Stimulated activated naive B cell treated with anti-CD40 and anti-IgM and Interleukin-4, amounts not matched to agents 10 μg/mL and 1 μg/mL and 100 μg/mL, for 72 hours (primary cell): ENCODE data around the gene EIF5A.
A peak's percentile ranks its signal among the peaks of the same experiment; 100 is the strongest.

Experiments used
- ATAC-seq, 2 donors: fragments of 150-1000 bp; cut with Tn5 transposase; replicated peaks; 2 replicates each; pipeline ENCODE4 v1.10.0; 2021; ENCODE audit warnings: moderate library complexity in 1 of 2
- DNase-seq: peaks from one replicate; pipeline ENCODE4 v3.0.0; 2021
- H3K27ac Mint-ChIP-seq: one replicate; pipeline ENCODE4 v1.8.0; 2022; ENCODE audit warnings: mild to moderate bottlenecking, mixed read lengths
- H3K27me3 Mint-ChIP-seq, 2 donors: one replicate each; pipeline ENCODE4 v1.8.0; 2022; ENCODE audit warnings: mixed read lengths in 2 of 2
- H3K36me3 Mint-ChIP-seq, 2 donors: one replicate each; pipeline ENCODE4 v1.8.0; 2022; ENCODE audit warnings: mixed read lengths in 2 of 2, mild to moderate bottlenecking in 1 of 2
- H3K4me1 Mint-ChIP-seq, 2 donors: one replicate each; pipeline ENCODE4 v1.8.0; 2022; ENCODE audit warnings: mixed read lengths in 2 of 2, mild to moderate bottlenecking in 1 of 2
- H3K4me3 Mint-ChIP-seq, 2 donors: one replicate each; pipeline ENCODE4 v1.8.0; 2022; ENCODE audit warnings: mild to moderate bottlenecking in 2 of 2, mixed read lengths in 2 of 2, moderate library complexity in 1 of 2
- H3K9me3 Mint-ChIP-seq, 2 donors: one replicate each; pipeline ENCODE4 v1.8.0; 2022; ENCODE audit warnings: mixed read lengths in 2 of 2, mild to moderate bottlenecking in 1 of 2

Gene EIF5A

GRCh38 chr17:7281074-7281952 lies 26.1 kb upstream of the EIF5A start, which contains the start of gene SLC2A4:
Gene SLC2A4, plus strand, starts transcription at chr17:7281718. Its CDS starts 217 bp downstream, at chr17:7281935.
- peak within 1 kb of the TSS; percentile 89 for H3K27ac Mint-ChIP-seq
- no peaks in the 10 kb centered on the region for H3K9me3 Mint-ChIP-seq
- H3K36me3 Mint-ChIP-seq, result no peaks in the 10 kb centered on the region
- H3K4me3 Mint-ChIP-seq, result peak within 1 kb of the TSS; percentile 83 to 88
- ATAC-seq, result peak; percentile 77 to 86
- peak; percentile 79 for DNase-seq
- H3K27me3 Mint-ChIP-seq, result peaks cover 34 to 41% of the 10 kb centered on the region in 2 donors
- peaks cover 25 to 30% of the 10 kb centered on the region in 2 donors for H3K4me1 Mint-ChIP-seq

- Mint-ChIP-seq H3K36me3 (no peaks in the 10 kb centered on the region), H3K4me1 (peaks cover 25 to 30% of the 10 kb centered on the region in 2 donors), H3K27me3 (peaks cover 41 to 49% of the 10 kb centered on the region in 2 donors), H3K27ac (peak overlapping the region; percentile 47), H3K4me3 (peak overlapping the region; percentile 83 to 88), H3K9me3 (no peaks in the 10 kb centered on the region)
- no peak for ATAC-seq
- no peak for DNase-seq
These were observed 25.3 kb upstream of the EIF5A start for GRCh38 chr17:7281953-7282751.

- Mint-ChIP-seq H3K4me1 (peaks cover 25 to 30% of the 10 kb centered on the region in 2 donors), H3K9me3 (no peaks in the 10 kb centered on the region)
These were observed 24.6 kb upstream of the EIF5A start for GRCh38 chr17:7282752-7283321.

GRCh38 chr17:7283471-7284216 lies 23.8 kb upstream of the EIF5A start:
- peaks cover 51 to 61% of the 10 kb centered on the region in 2 donors for H3K27me3 Mint-ChIP-seq
- peak overlapping the region; percentile 7 for H3K27ac Mint-ChIP-seq

More at GRCh38 chr17:7282752-7283321, 24.6 kb upstream of the EIF5A start:
- DNase-seq (no peak), ATAC-seq (no peak)
- Mint-ChIP-seq H3K27me3 (peaks cover 43 to 53% of the 10 kb centered on the region in 2 donors), H3K4me3 (no peak overlapping the region), H3K36me3 (no peaks in the 10 kb centered on the region), H3K27ac (no peak overlapping the region)

GRCh38 chr17:7284911-7285310 lies 22.5 kb upstream of the EIF5A start:
- no peaks in the 10 kb centered on the region for H3K36me3 Mint-ChIP-seq
- no peak for DNase-seq
- ATAC-seq, result no peak
- no peak overlapping the region for H3K27ac Mint-ChIP-seq
- H3K4me3 Mint-ChIP-seq, result no peak overlapping the region
- peaks cover 53 to 64% of the 10 kb centered on the region in 2 donors for H3K27me3 Mint-ChIP-seq
- no peaks in the 10 kb centered on the region for H3K9me3 Mint-ChIP-seq
- H3K4me1 Mint-ChIP-seq, result peaks cover 25 to 30% of the 10 kb centered on the region in 2 donors

More at GRCh38 chr17:7283471-7284216, 23.8 kb upstream of the EIF5A start:
- H3K9me3 Mint-ChIP-seq, result no peaks in the 10 kb centered on the region
- no peak for DNase-seq
- peaks cover 25 to 30% of the 10 kb centered on the region in 2 donors for H3K4me1 Mint-ChIP-seq
- no peaks in the 10 kb centered on the region for H3K36me3 Mint-ChIP-seq
- no peak for ATAC-seq
- no peak overlapping the region for H3K4me3 Mint-ChIP-seq

- ATAC-seq (no peak), DNase-seq (no peak)
- H3K4me3 Mint-ChIP-seq, result no peak overlapping the region
- H3K36me3 Mint-ChIP-seq, result no peaks in the 10 kb centered on the region
- H3K4me1 Mint-ChIP-seq, result peaks cover 19 to 22% of the 10 kb centered on the region in 2 donors
- peaks cover 58 to 70% of the 10 kb centered on the region in 2 donors for H3K27me3 Mint-ChIP-seq
- H3K9me3 Mint-ChIP-seq, result no peaks in the 10 kb centered on the region
- H3K27ac Mint-ChIP-seq, result no peak overlapping the region
These were observed 21.7 kb upstream of the EIF5A start for GRCh38 chr17:7285679-7286078.

- Mint-ChIP-seq H3K27me3 (peaks cover 55 to 75% of the 10 kb centered on the region in 2 donors), H3K9me3 (no peaks in the 10 kb centered on the region), H3K4me1 (peaks cover 0 to 3% of the 10 kb centered on the region in 2 donors), H3K36me3 (no peaks in the 10 kb centered on the region), H3K27ac (no peak overlapping the region), H3K4me3 (no peak overlapping the region)
- no peak for DNase-seq
- ATAC-seq, result no peak
These were observed 18.0 kb upstream of the EIF5A start for GRCh38 chr17:7289256-7290032.

GRCh38 chr17:7290166-7290565 lies 17.3 kb upstream of the EIF5A start:
- Mint-ChIP-seq H3K9me3 (no peaks in the 10 kb centered on the region), H3K4me3 (no peak overlapping the region), H3K27me3 (peaks cover 54 to 74% of the 10 kb centered on the region in 2 donors), H3K36me3 (no peaks in the 10 kb centered on the region), H3K4me1 (peaks cover 5% of the 10 kb centered on the region in 2 donors), H3K27ac (no peak overlapping the region)
- DNase-seq, result no peak
- ATAC-seq, result no peak

- Mint-ChIP-seq H3K4me1 (peaks cover 8 to 11% of the 10 kb centered on the region in 2 donors), H3K36me3 (no peaks in the 10 kb centered on the region), H3K27me3 (peaks cover 55 to 74% of the 10 kb centered on the region in 2 donors), H3K9me3 (no peaks in the 10 kb centered on the region), H3K4me3 (no peak overlapping the region), H3K27ac (no peak overlapping the region)
- ATAC-seq (no peak), DNase-seq (no peak)
These were observed 16.7 kb upstream of the EIF5A start for GRCh38 chr17:7290685-7291084.

GRCh38 chr17:7292194-7292593 lies 15.2 kb upstream of the EIF5A start:
- no peak overlapping the region for H3K27ac Mint-ChIP-seq
- ATAC-seq, result no peak
- DNase-seq, result no peak
- no peaks in the 10 kb centered on the region for H3K36me3 Mint-ChIP-seq
- H3K4me3 Mint-ChIP-seq, result no peak overlapping the region
- peaks cover 52 to 72% of the 10 kb centered on the region in 2 donors for H3K27me3 Mint-ChIP-seq
- H3K9me3 Mint-ChIP-seq, result no peaks in the 10 kb centered on the region
- peaks cover 16 to 23% of the 10 kb centered on the region in 2 donors for H3K4me1 Mint-ChIP-seq

- H3K27ac Mint-ChIP-seq, result no peak overlapping the region
- H3K36me3 Mint-ChIP-seq, result no peaks in the 10 kb centered on the region
- ATAC-seq (no peak), DNase-seq (no peak)
- peaks cover 16 to 23% of the 10 kb centered on the region in 2 donors for H3K4me1 Mint-ChIP-seq
- no peak overlapping the region for H3K4me3 Mint-ChIP-seq
- H3K9me3 Mint-ChIP-seq, result no peaks in the 10 kb centered on the region
- H3K27me3 Mint-ChIP-seq, result peaks cover 52 to 70% of the 10 kb centered on the region in 2 donors
These were observed 14.7 kb upstream of the EIF5A start for GRCh38 chr17:7292729-7293128.

- Mint-ChIP-seq H3K4me1 (peaks cover 16 to 23% of the 10 kb centered on the region in 2 donors), H3K4me3 (no peak overlapping the region), H3K27me3 (peaks cover 48 to 66% of the 10 kb centered on the region in 2 donors)
These were observed 14.3 kb upstream of the EIF5A start for GRCh38 chr17:7293159-7293558.

More at GRCh38 chr17:7293159-7293558, 14.3 kb upstream of the EIF5A start:
- Mint-ChIP-seq H3K27ac (no peak overlapping the region), H3K9me3 (no peaks in the 10 kb centered on the region), H3K36me3 (no peaks in the 10 kb centered on the region)
- ATAC-seq (no peak), DNase-seq (no peak)
